ENCODE measurements around the gene SPINK14.

SPINK14 gene

DNA sequence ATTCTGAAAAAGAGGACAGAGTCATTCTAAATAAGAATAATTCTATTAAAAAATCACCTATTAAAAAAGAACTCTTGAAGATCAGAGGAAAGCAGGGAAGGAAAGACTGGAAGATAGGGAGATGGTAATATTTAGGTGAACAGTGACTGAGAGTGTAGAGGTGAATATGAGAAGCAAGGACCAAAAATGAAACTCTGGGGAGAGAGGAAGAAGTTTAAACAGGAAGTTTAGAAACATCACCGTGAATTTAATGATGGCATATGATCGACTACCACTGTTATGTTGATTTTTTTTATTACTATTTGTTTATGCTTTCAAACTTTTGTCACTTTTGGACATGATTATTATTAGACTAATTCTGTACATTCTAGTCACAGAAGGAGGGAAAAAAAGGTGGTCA lies 32.8 kb downstream of the SPINK14 start:
- DNase-seq, result no peak

DNA sequence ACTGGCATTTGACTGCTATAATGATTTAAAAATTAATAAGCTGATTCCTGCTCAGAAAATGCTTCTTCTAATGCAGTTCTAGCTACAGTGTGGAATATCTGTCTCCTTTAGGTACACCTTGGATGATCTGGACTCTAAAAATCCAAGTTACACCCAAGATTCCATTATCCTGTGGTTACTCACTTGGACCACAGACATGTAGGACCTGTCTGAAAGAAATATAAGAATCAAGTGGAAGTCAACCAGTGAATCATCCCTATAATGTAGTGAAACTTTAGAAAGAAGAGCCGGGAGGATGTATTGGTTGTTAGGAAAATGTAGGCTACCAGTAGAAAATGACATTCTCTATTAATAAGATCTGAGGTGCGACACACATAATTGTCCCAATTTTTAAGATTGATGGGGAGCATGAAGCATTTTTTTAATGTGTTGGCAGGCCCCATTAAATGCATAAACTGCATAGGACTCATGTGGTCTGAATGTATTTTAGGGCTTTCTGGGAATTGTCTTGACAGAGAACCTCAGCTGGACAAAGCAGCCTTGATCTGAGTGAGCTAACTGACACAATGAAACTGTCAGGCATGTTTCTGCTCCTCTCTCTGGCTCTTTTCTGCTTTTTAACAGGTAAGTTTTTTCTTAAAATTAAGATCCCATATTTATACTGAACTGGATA lies 34.3 kb downstream of the SPINK14 start, which contains the start of gene SPINK6:
Gene SPINK6 (plus strand): TSS at position 512 of the 673 bp plus-strand sequence. CDS start 55 bp downstream, at position 567.
- no peak for DNase-seq

- DNase-seq, result no peak
Measured at GRCh38 chr5:148205044-148205806, 36.9 kb downstream of the SPINK14 start.

- DNase-seq, result no peak
Measured at GRCh38 chr5:148205865-148206264, 37.5 kb downstream of the SPINK14 start.

DNA sequence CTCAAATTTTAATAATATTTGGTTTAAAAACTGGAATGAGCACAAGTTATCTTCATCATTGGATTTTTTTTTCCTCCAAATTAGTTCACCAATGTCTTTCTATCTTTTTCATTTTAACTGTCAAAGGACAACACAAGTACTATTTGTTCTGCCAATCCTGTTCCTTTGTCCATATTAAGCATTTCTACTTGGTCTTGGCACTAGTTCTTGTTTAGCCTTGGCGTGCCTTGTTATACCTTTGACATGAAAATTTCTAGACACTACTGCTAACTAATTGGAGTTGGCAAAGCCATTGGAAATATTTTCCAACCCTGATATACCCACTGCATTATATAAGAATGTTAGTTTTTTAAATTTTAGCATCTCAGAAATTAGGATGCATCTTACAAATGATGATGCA lies 38.3 kb downstream of the SPINK14 start:
- DNase-seq, result no peak

DNA sequence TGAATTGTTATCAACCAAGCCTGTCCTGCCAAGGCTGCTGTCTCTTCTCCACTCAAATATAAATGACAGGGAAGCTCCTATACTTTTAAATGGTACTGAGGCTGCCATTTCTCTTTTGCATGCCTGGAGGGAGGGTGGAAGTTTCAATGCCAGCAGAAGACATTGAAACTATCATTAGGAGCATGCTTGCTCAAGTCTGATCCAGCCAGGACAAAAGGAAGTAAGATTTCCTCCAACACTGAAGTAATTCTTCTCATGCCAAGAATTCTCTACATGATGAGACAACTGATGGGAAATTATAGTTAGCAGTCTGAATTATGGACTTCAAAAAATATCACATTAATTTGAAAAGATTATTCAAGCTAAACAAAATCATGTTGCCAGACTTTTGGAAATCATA lies 39.9 kb downstream of the SPINK14 start:
- DNase-seq, result no peak

DNA sequence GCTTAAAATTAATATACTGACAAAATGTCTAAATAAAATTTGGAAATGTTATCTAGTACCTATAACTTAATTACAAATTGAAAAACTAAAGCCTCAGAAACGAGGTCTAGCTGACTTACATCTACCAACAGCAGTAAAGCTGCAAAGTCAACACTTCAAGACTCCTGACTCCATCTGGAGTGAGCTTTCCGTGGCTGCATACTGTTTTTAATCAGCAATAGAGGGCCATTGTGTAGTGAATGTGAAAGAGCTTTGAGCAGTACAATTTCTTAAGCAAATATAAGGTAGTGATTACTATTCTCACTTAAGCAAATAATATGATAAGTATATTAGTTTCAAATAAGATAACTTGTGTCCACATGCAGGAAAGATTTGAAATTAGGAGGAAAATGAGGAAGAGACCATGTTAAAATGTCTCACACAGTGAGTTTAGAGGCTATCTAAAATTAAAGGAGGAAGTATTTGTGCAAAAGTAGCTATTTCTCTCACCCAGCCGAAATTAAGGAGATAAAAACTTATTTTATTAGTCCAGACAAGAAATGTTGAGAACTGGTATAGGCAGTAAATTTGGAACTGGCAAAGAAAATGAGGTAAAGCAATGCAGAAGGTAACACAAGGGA lies 40.9 kb downstream of the SPINK14 start:
- no peak for DNase-seq

GRCh38 chr5:148214665-148215185 lies 46.4 kb downstream of the SPINK14 start:
- DNase-seq, result no peak

- DNase-seq, result no peak
Measured at GRCh38 chr5:148221508-148221907, 53.2 kb downstream of the SPINK14 start.

DNA sequence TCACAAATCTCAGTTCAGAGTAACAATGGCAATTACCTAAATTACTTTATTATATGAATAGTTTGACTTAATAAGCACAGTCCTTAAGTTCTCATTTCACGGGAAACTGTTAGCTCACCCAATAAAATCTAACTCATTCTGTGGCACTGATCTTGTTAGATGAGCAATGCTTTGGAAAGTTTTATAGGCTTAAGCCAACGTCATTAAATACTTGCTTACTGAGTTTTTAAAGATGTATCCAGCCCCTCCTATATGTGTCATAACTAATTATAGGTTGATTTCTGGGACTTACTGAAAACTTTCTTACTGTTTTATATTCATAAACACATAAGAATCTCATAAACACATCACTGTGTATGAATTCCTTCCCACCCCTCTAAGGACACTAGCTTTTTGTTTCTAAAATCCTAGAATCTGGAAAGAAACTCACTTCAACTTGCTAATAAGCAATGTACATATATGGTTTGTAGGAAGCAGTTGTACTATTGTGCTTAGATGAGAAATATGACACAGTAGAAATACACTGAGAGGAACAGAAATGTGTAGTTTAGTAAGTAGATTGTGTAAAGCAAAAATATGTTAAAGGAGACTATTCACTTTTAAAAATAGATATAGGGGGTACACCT lies 55.9 kb downstream of the SPINK14 start:
- no peak for DNase-seq

All from fibroblast of skin of abdomen (primary cell).